IPS-20b (cell line): ENCODE results near the gene FEZ2.

Source experiments
- H3K27ac ChIP-seq: one replicate; pipeline ENCODE4 v1.5.1; 2013; ENCODE audit warnings: low read length
- H3K27me3 ChIP-seq: 2 replicates; pipeline ENCODE4 v1.6.1; 2013; ENCODE audit warnings: mild to moderate bottlenecking, low read length, inconsistent platforms; ENCODE audit not compliant: insufficient read depth
- H3K36me3 ChIP-seq: 2 replicates; pipeline ENCODE4 v1.6.1; 2013; ENCODE audit warnings: low read depth, mild to moderate bottlenecking, inconsistent platforms, low read length, moderate library complexity; ENCODE audit not compliant: insufficient read depth
- H3K4me1 ChIP-seq: 2 replicates; pipeline ENCODE4 v1.6.1; 2013; ENCODE audit warnings: mild to moderate bottlenecking, control low read depth, inconsistent platforms, low read length, moderate library complexity; ENCODE audit not compliant: insufficient read depth
- H3K4me3 ChIP-seq: 2 replicates; pipeline ENCODE4 v1.5.1; 2013; ENCODE audit warnings: mild to moderate bottlenecking, low read length, inconsistent platforms
- H3K9ac ChIP-seq: 2 replicates; pipeline ENCODE4 v1.6.1; 2013; ENCODE audit warnings: low read depth, mild to moderate bottlenecking, inconsistent platforms, low read length, moderate library complexity
- H3K9me3 ChIP-seq: 2 replicates; pipeline ENCODE4 v1.6.1; 2013; ENCODE audit warnings: mild to moderate bottlenecking, low read depth, low read length, inconsistent platforms; ENCODE audit not compliant: insufficient read depth

FEZ2 gene

GRCh38 chr2:36570416-36570815 is 27.6 kb downstream of the FEZ2 start:
- Histone ChIP-seq H3K36me3 (peaks cover 2% of the 10 kb centered on the region), H3K4me1 (peaks cover 12% of the 10 kb centered on the region; the same call in 1 of the 2 replicates), H3K9me3 (no peaks in the 10 kb centered on the region), H3K27ac (no peak overlapping the region), H3K4me3 (no peak overlapping the region), H3K9ac (no peak overlapping the region), H3K27me3 (no peaks in the 10 kb centered on the region)

GRCh38 chr2:36569267-36569856 is 28.6 kb downstream of the FEZ2 start:
- H3K9me3 ChIP-seq: no peaks in the 10 kb centered on the region
- no peak overlapping the region for H3K9ac ChIP-seq
- H3K4me1 ChIP-seq: peaks cover 14% of the 10 kb centered on the region
- no peak overlapping the region for H3K27ac ChIP-seq
- no peaks in the 10 kb centered on the region; the same call in 1 of the 2 replicates for H3K36me3 ChIP-seq
- no peaks in the 10 kb centered on the region for H3K27me3 ChIP-seq
- no peak overlapping the region for H3K4me3 ChIP-seq

GRCh38 chr2:36568516-36569246 is 29.3 kb downstream of the FEZ2 start:
- H3K4me1 ChIP-seq: peaks cover 18% of the 10 kb centered on the region
- no peak overlapping the region for H3K4me3 ChIP-seq
- no peaks in the 10 kb centered on the region for H3K9me3 ChIP-seq
- no peak overlapping the region for H3K9ac ChIP-seq
- no peak overlapping the region for H3K27ac ChIP-seq
- H3K36me3 ChIP-seq: no peaks in the 10 kb centered on the region; the same call in 1 of the 2 replicates
- no peaks in the 10 kb centered on the region for H3K27me3 ChIP-seq

- H3K9me3 ChIP-seq: no peaks in the 10 kb centered on the region
- no peak overlapping the region for H3K4me3 ChIP-seq
- H3K27ac ChIP-seq: no peak overlapping the region
- no peaks in the 10 kb centered on the region for H3K27me3 ChIP-seq
- H3K36me3 ChIP-seq: no peaks in the 10 kb centered on the region; the same call in 1 of the 2 replicates
- H3K4me1 ChIP-seq: peaks cover 24% of the 10 kb centered on the region
- no peak overlapping the region for H3K9ac ChIP-seq
Observed at GRCh38 chr2:36567711-36568408, 30.1 kb downstream of the FEZ2 start.

GRCh38 chr2:36566887-36567286 is 31.1 kb downstream of the FEZ2 start:
- Histone ChIP-seq H3K4me3 (no peak overlapping the region), H3K9ac (no peak overlapping the region), H3K36me3 (no peaks in the 10 kb centered on the region), H3K9me3 (no peaks in the 10 kb centered on the region), H3K27ac (no peak overlapping the region), H3K27me3 (no peaks in the 10 kb centered on the region), H3K4me1 (peaks cover 27% of the 10 kb centered on the region)

- Histone ChIP-seq H3K4me3 (no peak overlapping the region), H3K27me3 (no peaks in the 10 kb centered on the region), H3K4me1 (peaks cover 33% of the 10 kb centered on the region)
Observed at GRCh38 chr2:36565712-36566111, 32.3 kb downstream of the FEZ2 start.

GRCh38 chr2:36564377-36564930 is 33.5 kb downstream of the FEZ2 start:
- Histone ChIP-seq H3K36me3 (no peaks in the 10 kb centered on the region), H3K27ac (no peak overlapping the region), H3K4me3 (no peak overlapping the region), H3K9ac (no peak overlapping the region), H3K4me1 (peaks cover 35% of the 10 kb centered on the region), H3K27me3 (no peaks in the 10 kb centered on the region), H3K9me3 (no peaks in the 10 kb centered on the region)

More at GRCh38 chr2:36565712-36566111, 32.3 kb downstream of the FEZ2 start:
- Histone ChIP-seq H3K36me3 (no peaks in the 10 kb centered on the region), H3K9ac (no peak overlapping the region), H3K9me3 (no peaks in the 10 kb centered on the region), H3K27ac (no peak overlapping the region)

- H3K9ac ChIP-seq: no peak overlapping the region
- no peaks in the 10 kb centered on the region for H3K27me3 ChIP-seq
- H3K4me3 ChIP-seq: no peak overlapping the region
- H3K9me3 ChIP-seq: no peaks in the 10 kb centered on the region
- H3K27ac ChIP-seq: no peak overlapping the region
- H3K4me1 ChIP-seq: peaks cover 29% of the 10 kb centered on the region
- no peaks in the 10 kb centered on the region for H3K36me3 ChIP-seq
Observed at GRCh38 chr2:36562973-36563532, 34.9 kb downstream of the FEZ2 start.

- no peaks in the 10 kb centered on the region for H3K27me3 ChIP-seq
- no peaks in the 10 kb centered on the region for H3K9me3 ChIP-seq
- H3K4me1 ChIP-seq: peaks cover 29% of the 10 kb centered on the region
- no peak overlapping the region for H3K27ac ChIP-seq
- H3K4me3 ChIP-seq: no peak overlapping the region
- no peak overlapping the region for H3K9ac ChIP-seq
- H3K36me3 ChIP-seq: no peaks in the 10 kb centered on the region
Observed at GRCh38 chr2:36562240-36562639, 35.7 kb downstream of the FEZ2 start.

- no peaks in the 10 kb centered on the region for H3K27me3 ChIP-seq
- peaks cover 29% of the 10 kb centered on the region for H3K4me1 ChIP-seq
- no peak overlapping the region for H3K4me3 ChIP-seq
- no peaks in the 10 kb centered on the region for H3K9me3 ChIP-seq
- H3K27ac ChIP-seq: no peak overlapping the region
- H3K36me3 ChIP-seq: no peaks in the 10 kb centered on the region
- no peak overlapping the region for H3K9ac ChIP-seq
Observed at GRCh38 chr2:36561237-36561944, 36.6 kb downstream of the FEZ2 start.

- Histone ChIP-seq H3K27ac (no peak overlapping the region), H3K9ac (no peak overlapping the region), H3K4me3 (no peak overlapping the region), H3K36me3 (no peaks in the 10 kb centered on the region), H3K9me3 (no peaks in the 10 kb centered on the region), H3K4me1 (peaks cover 29% of the 10 kb centered on the region), H3K27me3 (no peaks in the 10 kb centered on the region)
Observed at GRCh38 chr2:36560726-36561125, 37.2 kb downstream of the FEZ2 start.
